WTC11 (cell line): Measurements from ENCODE around the gene TTLL4. TPM values are rescaled to one million over a fixed set of nuclear protein-coding genes. Genes with fewer than 3 reads are reported as not detected.
A peak's percentile ranks its signal among the peaks of the same experiment; 100 is the strongest.

Experiments used
- ATAC-seq: fragments of 200-7000 bp; cut with Tn5 transposase; 2 replicates; pipeline ENCODE4 v1.10.0; 2021; ENCODE audit warnings: mild to moderate bottlenecking, moderate library complexity
- CTCF ChIA-PET: fragments of 300-600 bp; sonication (Branson Sonifier 250); formaldehyde crosslinking; loops from one replicate; lab custom pipeline; 2021; ENCODE audit warnings: antibody characterized with exemption; lab: Charles Lee
- POLR2A ChIA-PET: fragments of 350-600 bp; sonication (Branson Sonifier 250); formaldehyde crosslinking; loops from one replicate; lab custom pipeline; 2021; ENCODE audit warnings: antibody characterized with exemption; lab: Charles Lee
- DNase-seq: peaks from one replicate; pipeline ENCODE4 v3.0.0; 2021; ENCODE audit warnings: low spot score
- H3K27ac Mint-ChIP-seq: 2 replicates; pipeline ENCODE4 v1.8.0; 2021; ENCODE audit warnings: mixed read lengths
- H3K27me3 Mint-ChIP-seq: 2 replicates; pipeline ENCODE4 v1.8.0; 2021; ENCODE audit warnings: low read depth, mild to moderate bottlenecking, moderate library complexity, mixed read lengths
- H3K36me3 Mint-ChIP-seq: 2 replicates; pipeline ENCODE4 v1.8.0; 2021; ENCODE audit warnings: mixed read lengths
- H3K4me1 Mint-ChIP-seq: 2 replicates; pipeline ENCODE4 v1.8.0; 2022; ENCODE audit warnings: mixed read lengths
- H3K4me3 Mint-ChIP-seq: 2 replicates; pipeline ENCODE4 v1.8.0; 2021; ENCODE audit warnings: mild to moderate bottlenecking, moderate library complexity, mixed read lengths
- H3K9me3 Mint-ChIP-seq: 2 replicates; pipeline ENCODE4 v1.8.0; 2021; ENCODE audit warnings: mixed read lengths
- CREM ChIP-seq: sonication (generic); formaldehyde crosslinking; IDR thresholded peaks from 2 replicates; pipeline ENCODE4 v1.8.1; 2022; ENCODE audit warnings: mild to moderate bottlenecking, missing genetic modification reagents, moderate library complexity
- EMX1 ChIP-seq: fragments of 250-450 bp; sonication (Bioruptor Pico); IDR thresholded peaks from 2 replicates; pipeline ENCODE4 v1.8.0; 2021; ENCODE audit warnings: mild to moderate bottlenecking
- ESRRA ChIP-seq: sonication (generic); formaldehyde crosslinking; IDR thresholded peaks from 2 replicates; pipeline ENCODE4 v1.8.1; 2022; ENCODE audit warnings: mild to moderate bottlenecking, missing genetic modification reagents, borderline replicate concordance
- FOXP1 ChIP-seq: sonication (generic); formaldehyde crosslinking; IDR thresholded peaks from 2 replicates; pipeline ENCODE4 v1.8.0; 2022; ENCODE audit warnings: missing genetic modification reagents, mild to moderate bottlenecking, moderate library complexity, borderline replicate concordance
- GABPB1 ChIP-seq: sonication (generic); formaldehyde crosslinking; IDR thresholded peaks from 2 replicates; pipeline ENCODE4 v1.8.1; 2023; ENCODE audit warnings: mild to moderate bottlenecking, missing genetic modification reagents
- GTF2I ChIP-seq: fragments of 250-450 bp; sonication (Bioruptor Pico); conservative IDR thresholded peaks from 2 replicates; pipeline ENCODE4 v1.4.0; 2021; ENCODE audit warnings: mild to moderate bottlenecking
- KAT7 ChIP-seq: sonication (generic); formaldehyde crosslinking; IDR thresholded peaks from 2 replicates; pipeline ENCODE4 v1.8.1; 2023; ENCODE audit warnings: missing genetic modification reagents, mild to moderate bottlenecking, borderline replicate concordance
- MYBL2 ChIP-seq: sonication (generic); formaldehyde crosslinking; IDR thresholded peaks from 2 replicates; pipeline ENCODE4 v1.8.1; 2023; ENCODE audit warnings: mild to moderate bottlenecking, moderate library complexity, missing genetic modification reagents
- RELA ChIP-seq: sonication (generic); formaldehyde crosslinking; IDR thresholded peaks from 2 replicates; pipeline ENCODE4 v1.8.1; 2022; ENCODE audit warnings: missing genetic modification reagents, mild to moderate bottlenecking, borderline replicate concordance
- TEAD4 ChIP-seq: sonication (generic); formaldehyde crosslinking; IDR thresholded peaks from 2 replicates; pipeline ENCODE4 v1.8.0; 2022; ENCODE audit warnings: mild to moderate bottlenecking, missing genetic modification reagents
- ZNF121 ChIP-seq: sonication (generic); formaldehyde crosslinking; IDR thresholded peaks from 2 replicates; pipeline ENCODE4 v1.8.0; 2023; ENCODE audit warnings: missing genetic modification reagents
- ZNF138 ChIP-seq: sonication (generic); formaldehyde crosslinking; conservative IDR thresholded peaks from 2 replicates; pipeline ENCODE4 v1.8.1; 2022; ENCODE audit warnings: mild to moderate bottlenecking, moderate library complexity, missing genetic modification reagents
- ZNF232 ChIP-seq: sonication (generic); formaldehyde crosslinking; IDR thresholded peaks from 2 replicates; pipeline ENCODE4 v1.8.0; 2022; ENCODE audit warnings: mild to moderate bottlenecking, missing genetic modification reagents
- ZNF423 ChIP-seq: fragments of 250-450 bp; sonication (Bioruptor Pico); IDR thresholded peaks from 2 replicates; pipeline ENCODE4 v2.1.2; 2022; ENCODE audit warnings: mild to moderate bottlenecking, moderate library complexity
- total RNA-seq: library from RNA; stranded (reverse); gene quantifications from 3 replicates; pipeline ENCODE4 v1.2.3, GENCODE V29; 2021
- TF ChIP-seq, protein P1 (sequence below): fragments of 250-450 bp; sonication (Bioruptor Pico); IDR thresholded peaks from 2 replicates; pipeline ENCODE4 v1.9.0; 2021; ENCODE audit warnings: mild to moderate bottlenecking
- TF ChIP-seq, protein P2 (sequence below): sonication (generic); formaldehyde crosslinking; IDR thresholded peaks from 2 replicates; pipeline ENCODE4 v1.8.0; 2023; ENCODE audit warnings: missing genetic modification reagents
- TF ChIP-seq, protein P3 (sequence below): sonication (generic); formaldehyde crosslinking; IDR thresholded peaks from 2 replicates; pipeline ENCODE4 v1.8.0; 2022; ENCODE audit warnings: mild to moderate bottlenecking, missing genetic modification reagents
- TF ChIP-seq, protein P4 (sequence below): sonication (generic); formaldehyde crosslinking; IDR thresholded peaks from 2 replicates; pipeline ENCODE4 v1.8.1; 2023; ENCODE audit warnings: mild to moderate bottlenecking, missing genetic modification reagents
- TF ChIP-seq, protein P5 (sequence below): sonication (generic); formaldehyde crosslinking; IDR thresholded peaks from 2 replicates; pipeline ENCODE4 v1.8.1; 2023; ENCODE audit warnings: mild to moderate bottlenecking, missing genetic modification reagents, moderate library complexity
- TF ChIP-seq, protein P6 (sequence below): sonication (generic); formaldehyde crosslinking; IDR thresholded peaks from 2 replicates; pipeline ENCODE4 v1.8.1; 2023; ENCODE audit warnings: mild to moderate bottlenecking, missing genetic modification reagents, borderline replicate concordance
- TF ChIP-seq, protein P7 (sequence below): sonication (generic); formaldehyde crosslinking; IDR thresholded peaks from 2 replicates; pipeline ENCODE4 v1.8.1; 2022; ENCODE audit warnings: low read depth, mild to moderate bottlenecking, moderate library complexity, missing genetic modification reagents, borderline replicate concordance

TTLL4 gene
- total RNA-seq, 1 experiment from 2014 or later: 87.4 TPM

DNA sequence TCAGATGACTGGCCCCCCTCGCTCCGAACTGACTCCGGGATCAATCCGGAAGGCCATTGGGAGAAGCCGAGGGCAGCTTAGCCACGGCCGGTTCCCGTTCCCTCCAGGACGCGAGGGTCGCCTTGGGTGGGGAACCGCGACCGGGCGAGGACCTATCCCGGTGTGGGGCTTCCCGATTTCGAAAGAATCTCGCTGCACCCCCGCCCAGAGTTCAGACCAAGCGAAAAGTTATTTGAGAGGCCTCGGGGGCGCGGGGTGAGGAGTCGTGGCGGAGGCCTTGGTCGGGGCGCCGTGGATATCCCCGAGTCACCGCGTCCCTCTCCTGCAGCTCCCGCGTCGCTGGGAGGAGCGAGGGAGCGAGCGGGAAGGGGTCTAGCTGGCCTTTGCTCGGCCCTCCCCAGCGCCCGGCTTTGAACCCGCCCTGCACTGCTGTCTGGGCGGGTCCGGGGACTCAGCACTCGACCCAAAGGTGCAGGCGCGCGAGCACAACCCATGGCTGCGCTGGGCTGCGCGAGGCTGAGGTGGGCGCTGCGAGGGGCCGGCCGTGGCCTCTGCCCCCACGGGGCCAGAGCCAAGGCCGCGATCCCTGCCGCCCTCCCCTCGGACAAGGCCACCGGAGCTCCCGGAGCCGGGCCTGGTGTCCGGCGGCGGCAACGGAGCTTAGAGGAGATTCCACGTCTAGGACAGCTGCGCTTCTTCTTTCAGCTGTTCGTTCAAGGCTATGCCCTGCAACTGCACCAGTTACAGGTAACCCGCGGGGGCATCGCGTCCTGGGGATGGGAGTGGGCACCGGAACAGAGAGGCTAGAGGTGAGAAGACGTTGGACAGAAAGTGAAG, 71.3 kb downstream of the TTLL4 start, which contains the start of gene CYP27A1:
Gene CYP27A1 (plus strand): TSS at position 457 of the 837 bp plus-strand sequence. CDS start 36 bp downstream, at position 493.
- no peak within 1 kb of the TSS for H3K27ac Mint-ChIP-seq
- peaks cover 10% of the 10 kb centered on the region for H3K9me3 Mint-ChIP-seq
- peaks cover 6% of the 10 kb centered on the region for H3K36me3 Mint-ChIP-seq
- CTCF ChIA-PET: interaction anchor here (1.0 to 2.3 kb wide), 9 partner anchors 12 to 198 kb away, joined by 3 to 18 read pairs (median 4); partner anchors contain the start of gene TTLL4
- DNase-seq: peak; percentile 44
- TF ChIP-seq, protein P1, sequence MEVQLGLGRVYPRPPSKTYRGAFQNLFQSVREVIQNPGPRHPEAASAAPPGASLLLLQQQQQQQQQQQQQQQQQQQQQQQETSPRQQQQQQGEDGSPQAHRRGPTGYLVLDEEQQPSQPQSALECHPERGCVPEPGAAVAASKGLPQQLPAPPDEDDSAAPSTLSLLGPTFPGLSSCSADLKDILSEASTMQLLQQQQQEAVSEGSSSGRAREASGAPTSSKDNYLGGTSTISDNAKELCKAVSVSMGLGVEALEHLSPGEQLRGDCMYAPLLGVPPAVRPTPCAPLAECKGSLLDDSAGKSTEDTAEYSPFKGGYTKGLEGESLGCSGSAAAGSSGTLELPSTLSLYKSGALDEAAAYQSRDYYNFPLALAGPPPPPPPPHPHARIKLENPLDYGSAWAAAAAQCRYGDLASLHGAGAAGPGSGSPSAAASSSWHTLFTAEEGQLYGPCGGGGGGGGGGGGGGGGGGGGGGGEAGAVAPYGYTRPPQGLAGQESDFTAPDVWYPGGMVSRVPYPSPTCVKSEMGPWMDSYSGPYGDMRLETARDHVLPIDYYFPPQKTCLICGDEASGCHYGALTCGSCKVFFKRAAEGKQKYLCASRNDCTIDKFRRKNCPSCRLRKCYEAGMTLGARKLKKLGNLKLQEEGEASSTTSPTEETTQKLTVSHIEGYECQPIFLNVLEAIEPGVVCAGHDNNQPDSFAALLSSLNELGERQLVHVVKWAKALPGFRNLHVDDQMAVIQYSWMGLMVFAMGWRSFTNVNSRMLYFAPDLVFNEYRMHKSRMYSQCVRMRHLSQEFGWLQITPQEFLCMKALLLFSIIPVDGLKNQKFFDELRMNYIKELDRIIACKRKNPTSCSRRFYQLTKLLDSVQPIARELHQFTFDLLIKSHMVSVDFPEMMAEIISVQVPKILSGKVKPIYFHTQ (CRISPR knock-in tag): no peak
- TF ChIP-seq ZNF232 (CRISPR knock-in tag) (no peak), FOXP1 (CRISPR knock-in tag) (peak; percentile 86), RELA (CRISPR knock-in tag) (no peak; the same call in 1 of the 2 replicates), ESRRA (0 out of 2 replicates have a peak, but pooled peaks have one; percentile 11), KAT7 (no peak), ZNF138 (CRISPR knock-in tag) (no peak), ZNF121 (CRISPR knock-in tag) (no peak), CREM (CRISPR knock-in tag) (0 out of 2 replicates have a peak, but pooled peaks have one; percentile 13), MYBL2 (CRISPR knock-in tag) (0 out of 2 replicates have a peak, but pooled peaks have one; percentile 50), ZNF423 (CRISPR knock-in tag) (no peak), EMX1 (no peak), TEAD4 (no peak), GABPB1 (CRISPR knock-in tag) (peak; percentile 32; the same call in 1 of the 2 replicates), GTF2I (no peak)
- TF ChIP-seq, protein P2, sequence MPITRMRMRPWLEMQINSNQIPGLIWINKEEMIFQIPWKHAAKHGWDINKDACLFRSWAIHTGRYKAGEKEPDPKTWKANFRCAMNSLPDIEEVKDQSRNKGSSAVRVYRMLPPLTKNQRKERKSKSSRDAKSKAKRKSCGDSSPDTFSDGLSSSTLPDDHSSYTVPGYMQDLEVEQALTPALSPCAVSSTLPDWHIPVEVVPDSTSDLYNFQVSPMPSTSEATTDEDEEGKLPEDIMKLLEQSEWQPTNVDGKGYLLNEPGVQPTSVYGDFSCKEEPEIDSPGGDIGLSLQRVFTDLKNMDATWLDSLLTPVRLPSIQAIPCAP (CRISPR knock-in tag): 0 out of 2 replicates have a peak, but pooled peaks have one; percentile 26
- TF ChIP-seq, protein P3, sequence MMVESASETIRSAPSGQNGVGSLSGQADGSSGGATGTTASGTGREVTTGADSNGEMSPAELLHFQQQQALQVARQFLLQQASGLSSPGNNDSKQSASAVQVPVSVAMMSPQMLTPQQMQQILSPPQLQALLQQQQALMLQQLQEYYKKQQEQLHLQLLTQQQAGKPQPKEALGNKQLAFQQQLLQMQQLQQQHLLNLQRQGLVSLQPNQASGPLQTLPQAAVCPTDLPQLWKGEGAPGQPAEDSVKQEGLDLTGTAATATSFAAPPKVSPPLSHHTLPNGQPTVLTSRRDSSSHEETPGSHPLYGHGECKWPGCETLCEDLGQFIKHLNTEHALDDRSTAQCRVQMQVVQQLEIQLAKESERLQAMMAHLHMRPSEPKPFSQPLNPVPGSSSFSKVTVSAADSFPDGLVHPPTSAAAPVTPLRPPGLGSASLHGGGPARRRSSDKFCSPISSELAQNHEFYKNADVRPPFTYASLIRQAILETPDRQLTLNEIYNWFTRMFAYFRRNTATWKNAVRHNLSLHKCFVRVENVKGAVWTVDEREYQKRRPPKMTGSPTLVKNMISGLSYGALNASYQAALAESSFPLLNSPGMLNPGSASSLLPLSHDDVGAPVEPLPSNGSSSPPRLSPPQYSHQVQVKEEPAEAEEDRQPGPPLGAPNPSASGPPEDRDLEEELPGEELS (CRISPR knock-in tag): 0 out of 2 replicates have a peak, but pooled peaks have one; percentile 26
- TF ChIP-seq, protein P4, sequence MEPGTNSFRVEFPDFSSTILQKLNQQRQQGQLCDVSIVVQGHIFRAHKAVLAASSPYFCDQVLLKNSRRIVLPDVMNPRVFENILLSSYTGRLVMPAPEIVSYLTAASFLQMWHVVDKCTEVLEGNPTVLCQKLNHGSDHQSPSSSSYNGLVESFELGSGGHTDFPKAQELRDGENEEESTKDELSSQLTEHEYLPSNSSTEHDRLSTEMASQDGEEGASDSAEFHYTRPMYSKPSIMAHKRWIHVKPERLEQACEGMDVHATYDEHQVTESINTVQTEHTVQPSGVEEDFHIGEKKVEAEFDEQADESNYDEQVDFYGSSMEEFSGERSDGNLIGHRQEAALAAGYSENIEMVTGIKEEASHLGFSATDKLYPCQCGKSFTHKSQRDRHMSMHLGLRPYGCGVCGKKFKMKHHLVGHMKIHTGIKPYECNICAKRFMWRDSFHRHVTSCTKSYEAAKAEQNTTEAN (CRISPR knock-in tag): no peak
- TF ChIP-seq, protein P5, sequence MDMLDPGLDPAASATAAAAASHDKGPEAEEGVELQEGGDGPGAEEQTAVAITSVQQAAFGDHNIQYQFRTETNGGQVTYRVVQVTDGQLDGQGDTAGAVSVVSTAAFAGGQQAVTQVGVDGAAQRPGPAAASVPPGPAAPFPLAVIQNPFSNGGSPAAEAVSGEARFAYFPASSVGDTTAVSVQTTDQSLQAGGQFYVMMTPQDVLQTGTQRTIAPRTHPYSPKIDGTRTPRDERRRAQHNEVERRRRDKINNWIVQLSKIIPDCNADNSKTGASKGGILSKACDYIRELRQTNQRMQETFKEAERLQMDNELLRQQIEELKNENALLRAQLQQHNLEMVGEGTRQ (CRISPR knock-in tag): peak; percentile 32; the same call in 1 of the 2 replicates
- TF ChIP-seq, protein P6, sequence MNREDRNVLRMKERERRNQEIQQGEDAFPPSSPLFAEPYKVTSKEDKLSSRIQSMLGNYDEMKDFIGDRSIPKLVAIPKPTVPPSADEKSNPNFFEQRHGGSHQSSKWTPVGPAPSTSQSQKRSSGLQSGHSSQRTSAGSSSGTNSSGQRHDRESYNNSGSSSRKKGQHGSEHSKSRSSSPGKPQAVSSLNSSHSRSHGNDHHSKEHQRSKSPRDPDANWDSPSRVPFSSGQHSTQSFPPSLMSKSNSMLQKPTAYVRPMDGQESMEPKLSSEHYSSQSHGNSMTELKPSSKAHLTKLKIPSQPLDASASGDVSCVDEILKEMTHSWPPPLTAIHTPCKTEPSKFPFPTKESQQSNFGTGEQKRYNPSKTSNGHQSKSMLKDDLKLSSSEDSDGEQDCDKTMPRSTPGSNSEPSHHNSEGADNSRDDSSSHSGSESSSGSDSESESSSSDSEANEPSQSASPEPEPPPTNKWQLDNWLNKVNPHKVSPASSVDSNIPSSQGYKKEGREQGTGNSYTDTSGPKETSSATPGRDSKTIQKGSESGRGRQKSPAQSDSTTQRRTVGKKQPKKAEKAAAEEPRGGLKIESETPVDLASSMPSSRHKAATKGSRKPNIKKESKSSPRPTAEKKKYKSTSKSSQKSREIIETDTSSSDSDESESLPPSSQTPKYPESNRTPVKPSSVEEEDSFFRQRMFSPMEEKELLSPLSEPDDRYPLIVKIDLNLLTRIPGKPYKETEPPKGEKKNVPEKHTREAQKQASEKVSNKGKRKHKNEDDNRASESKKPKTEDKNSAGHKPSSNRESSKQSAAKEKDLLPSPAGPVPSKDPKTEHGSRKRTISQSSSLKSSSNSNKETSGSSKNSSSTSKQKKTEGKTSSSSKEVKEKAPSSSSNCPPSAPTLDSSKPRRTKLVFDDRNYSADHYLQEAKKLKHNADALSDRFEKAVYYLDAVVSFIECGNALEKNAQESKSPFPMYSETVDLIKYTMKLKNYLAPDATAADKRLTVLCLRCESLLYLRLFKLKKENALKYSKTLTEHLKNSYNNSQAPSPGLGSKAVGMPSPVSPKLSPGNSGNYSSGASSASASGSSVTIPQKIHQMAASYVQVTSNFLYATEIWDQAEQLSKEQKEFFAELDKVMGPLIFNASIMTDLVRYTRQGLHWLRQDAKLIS (CRISPR knock-in tag): no peak
- TF ChIP-seq, protein P7, sequence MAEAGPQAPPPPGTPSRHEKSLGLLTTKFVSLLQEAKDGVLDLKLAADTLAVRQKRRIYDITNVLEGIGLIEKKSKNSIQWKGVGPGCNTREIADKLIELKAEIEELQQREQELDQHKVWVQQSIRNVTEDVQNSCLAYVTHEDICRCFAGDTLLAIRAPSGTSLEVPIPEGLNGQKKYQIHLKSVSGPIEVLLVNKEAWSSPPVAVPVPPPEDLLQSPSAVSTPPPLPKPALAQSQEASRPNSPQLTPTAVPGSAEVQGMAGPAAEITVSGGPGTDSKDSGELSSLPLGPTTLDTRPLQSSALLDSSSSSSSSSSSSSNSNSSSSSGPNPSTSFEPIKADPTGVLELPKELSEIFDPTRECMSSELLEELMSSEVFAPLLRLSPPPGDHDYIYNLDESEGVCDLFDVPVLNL (CRISPR knock-in tag): 0 out of 2 replicates have a peak, but pooled peaks have one; percentile 53
- H3K27me3 Mint-ChIP-seq: peaks cover 58% of the 10 kb centered on the region
- POLR2A ChIA-PET: no interaction called here
- H3K4me3 Mint-ChIP-seq: peak within 1 kb of the TSS; percentile 86
- peaks cover 17% of the 10 kb centered on the region for H3K4me1 Mint-ChIP-seq
- peak; percentile 87 for ATAC-seq
